Fibroblast of lung (primary cell): ENCODE results near the gene ODF2. TPM values are rescaled to one million over a fixed set of nuclear protein-coding genes. Genes with fewer than 3 reads are reported as not detected.

Experiments
- DNase-seq, 2 donors: peaks; one replicate each; pipeline versions ENCODE4 v3.0.0 to v3.0.0-alpha.2; 2010; ENCODE audit warnings: low read depth in 2 of 2
- H2AFZ ChIP-seq: 2 replicates; pipeline ENCODE4 v1.5.1; 2012; ENCODE audit warnings: low read length, control low read depth, inconsistent platforms
- H3K27ac ChIP-seq: 2 replicates; pipeline ENCODE4 v1.5.1; 2011; ENCODE audit warnings: low read length, control low read depth; ENCODE audit not compliant: insufficient read depth
- H3K27me3 ChIP-seq: 2 replicates; pipeline ENCODE4 v1.5.1; 2011; ENCODE audit warnings: mild to moderate bottlenecking, low read length; ENCODE audit not compliant: control insufficient read depth, insufficient read depth
- H3K36me3 ChIP-seq: 2 replicates; pipeline ENCODE4 v1.5.1; 2011; ENCODE audit warnings: low read length; ENCODE audit not compliant: control insufficient read depth, insufficient read depth
- H3K4me1 ChIP-seq: 2 replicates; pipeline ENCODE4 v1.5.1; 2011; ENCODE audit warnings: low read length; ENCODE audit not compliant: control insufficient read depth, insufficient read depth; ENCODE audit errors: extremely low read depth
- H3K4me2 ChIP-seq: 2 replicates; pipeline ENCODE4 v1.5.1; 2011; ENCODE audit warnings: low read length, control low read depth; ENCODE audit not compliant: insufficient read depth; ENCODE audit errors: extremely low read depth
- H3K4me3 ChIP-seq, 4 experiments: fragments of 200-600 bp in 1 of 4; sonication (generic) in 1 of 4; replicated peaks in 1 of 4; 2 replicates each; pipeline ENCODE4 v1.5.1; 2011 to 2016; ENCODE audit warnings: low read length in 4 of 4, low read depth in 3 of 4, mild to moderate bottlenecking in 3 of 4, control low read depth in 2 of 4, inconsistent platforms in 1 of 4, mixed read lengths in 1 of 4; ENCODE audit not compliant: insufficient read depth in 1 of 4; ENCODE audit errors: control extremely low read depth in 1 of 4
- H3K79me2 ChIP-seq: 2 replicates; pipeline ENCODE4 v1.5.1; 2012; ENCODE audit warnings: mild to moderate bottlenecking, low read length, inconsistent platforms; ENCODE audit not compliant: control insufficient read depth, insufficient read depth
- H3K9ac ChIP-seq: 2 replicates; pipeline ENCODE4 v1.5.1; 2011; ENCODE audit warnings: mild to moderate bottlenecking, low read length, control low read depth; ENCODE audit not compliant: insufficient read depth
- H3K9me3 ChIP-seq: 2 replicates; pipeline ENCODE4 v1.5.1; 2012; ENCODE audit warnings: low read depth, low read length; ENCODE audit not compliant: control insufficient read depth, insufficient read depth
- H4K20me1 ChIP-seq: 2 replicates; pipeline ENCODE4 v1.5.1; 2011; ENCODE audit warnings: low read length; ENCODE audit not compliant: control insufficient read depth, insufficient read depth; ENCODE audit errors: extremely low read depth
- EZH2 ChIP-seq: IDR thresholded peaks from 2 replicates; pipeline ENCODE4 v1.5.1; 2012; ENCODE audit warnings: low read length, control low read depth, mild to moderate bottlenecking; ENCODE audit errors: missing control alignments
- polyA plus RNA-seq, 2 donors: library from polyadenylated mRNA; depleted of rRNA in 1 of 2; stranded (reverse) in 1 of 2; unstranded in 1 of 2; fragments of >200 nt; gene quantifications; 2 replicates each; pipeline ENCODE4 v1.2.1, GENCODE V29; 2011 to 2012; ENCODE audit warnings: missing spikeins in 1 of 2
- total RNA-seq: library from RNA; depleted of rRNA; stranded (reverse); fragments of >200 nt; gene quantifications from 2 replicates; pipeline ENCODE4 v1.2.1, GENCODE V29; 2014
- TF ChIP-seq, protein P1 (sequence below), 2 donors: IDR thresholded peaks in 1 of 2; conservative IDR thresholded peaks in 1 of 2; 1 replicate in 1 of 2; 2 replicates in 1 of 2; pipeline ENCODE4 v1.5.1; 2011 to 2012; ENCODE audit warnings: low read length in 2 of 2, control low read depth in 1 of 2, inconsistent platforms in 1 of 2, low read depth in 1 of 2, mild to moderate bottlenecking in 1 of 2

ODF2 gene
- total and polyA plus RNA-seq, 2 donors (not counting 1 experiment from before 2014, with no cell fraction given): 10.2 to 20.6 TPM

DNA sequence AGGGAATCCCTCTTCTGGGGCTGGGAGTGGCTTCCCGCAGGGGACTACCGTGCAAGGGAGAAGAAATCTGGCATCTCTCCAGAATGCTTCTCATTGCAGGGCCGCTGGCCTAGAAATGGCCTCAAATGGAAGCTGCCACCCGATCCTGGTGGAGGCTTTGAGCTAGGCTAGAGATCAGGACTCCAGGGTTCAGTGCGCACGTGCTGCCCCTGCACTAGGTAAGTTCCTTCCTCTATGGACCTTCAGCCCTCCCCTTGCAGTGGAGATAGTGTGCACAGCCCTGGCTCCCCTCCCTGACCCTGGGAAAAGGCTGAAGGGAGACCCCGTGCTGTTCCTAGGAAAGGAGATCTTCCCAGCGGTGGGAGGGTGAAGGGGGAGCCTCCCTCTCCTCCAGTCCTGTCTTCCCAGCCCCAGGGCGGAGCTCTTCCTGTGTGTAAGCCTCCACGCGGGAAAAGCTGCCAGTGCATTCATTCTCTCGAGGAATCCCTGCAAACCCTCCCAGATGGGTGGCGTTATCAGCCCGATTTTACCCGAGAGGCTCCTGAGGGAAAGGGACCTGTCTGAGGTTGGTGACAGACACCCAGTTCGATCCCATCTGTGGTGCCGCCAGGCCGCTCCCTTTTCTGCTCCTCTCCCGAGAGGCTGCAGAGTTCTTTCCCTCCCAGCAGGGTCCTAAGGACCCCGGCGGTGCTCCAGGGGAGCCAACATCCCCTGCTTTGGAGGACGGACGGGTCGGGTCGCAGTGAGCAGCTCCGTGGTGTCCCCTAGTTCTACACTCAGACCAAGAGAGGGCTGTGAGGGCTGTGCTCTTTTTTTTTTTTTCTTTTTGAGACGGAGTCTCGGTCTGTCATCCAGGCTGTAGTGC is 36.5 kb upstream of the ODF2 start:
- Histone ChIP-seq H3K4me1 (peaks cover 10% of the 10 kb centered on the region), H3K79me2 (no peaks in the 10 kb centered on the region), H3K27me3 (peaks cover 12% of the 10 kb centered on the region), H4K20me1 (no peaks in the 10 kb centered on the region), H3K9ac (no peak overlapping the region), H3K4me3 (peak overlapping the region in 1 of 4 experiments; percentile 85), H3K9me3 (no peaks in the 10 kb centered on the region), H3K36me3 (peaks cover 6% of the 10 kb centered on the region), H2AFZ (peak overlapping the region; percentile 43), H3K4me2 (peak overlapping the region; percentile 40), H3K27ac (no peak overlapping the region)
- TF ChIP-seq, protein P1, sequence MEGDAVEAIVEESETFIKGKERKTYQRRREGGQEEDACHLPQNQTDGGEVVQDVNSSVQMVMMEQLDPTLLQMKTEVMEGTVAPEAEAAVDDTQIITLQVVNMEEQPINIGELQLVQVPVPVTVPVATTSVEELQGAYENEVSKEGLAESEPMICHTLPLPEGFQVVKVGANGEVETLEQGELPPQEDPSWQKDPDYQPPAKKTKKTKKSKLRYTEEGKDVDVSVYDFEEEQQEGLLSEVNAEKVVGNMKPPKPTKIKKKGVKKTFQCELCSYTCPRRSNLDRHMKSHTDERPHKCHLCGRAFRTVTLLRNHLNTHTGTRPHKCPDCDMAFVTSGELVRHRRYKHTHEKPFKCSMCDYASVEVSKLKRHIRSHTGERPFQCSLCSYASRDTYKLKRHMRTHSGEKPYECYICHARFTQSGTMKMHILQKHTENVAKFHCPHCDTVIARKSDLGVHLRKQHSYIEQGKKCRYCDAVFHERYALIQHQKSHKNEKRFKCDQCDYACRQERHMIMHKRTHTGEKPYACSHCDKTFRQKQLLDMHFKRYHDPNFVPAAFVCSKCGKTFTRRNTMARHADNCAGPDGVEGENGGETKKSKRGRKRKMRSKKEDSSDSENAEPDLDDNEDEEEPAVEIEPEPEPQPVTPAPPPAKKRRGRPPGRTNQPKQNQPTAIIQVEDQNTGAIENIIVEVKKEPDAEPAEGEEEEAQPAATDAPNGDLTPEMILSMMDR (conservative IDR thresholded peaks at IDR 0.05 in 1 of 2, IDR thresholded peaks at IDR 0.05 in 1 of 2; ENCODE audit: low read depth in 1 of 2, low read length in 2 of 2): no peak
- no peak for TF ChIP-seq EZH2
- DNase-seq: peak; percentile 26 to 45

DNA sequence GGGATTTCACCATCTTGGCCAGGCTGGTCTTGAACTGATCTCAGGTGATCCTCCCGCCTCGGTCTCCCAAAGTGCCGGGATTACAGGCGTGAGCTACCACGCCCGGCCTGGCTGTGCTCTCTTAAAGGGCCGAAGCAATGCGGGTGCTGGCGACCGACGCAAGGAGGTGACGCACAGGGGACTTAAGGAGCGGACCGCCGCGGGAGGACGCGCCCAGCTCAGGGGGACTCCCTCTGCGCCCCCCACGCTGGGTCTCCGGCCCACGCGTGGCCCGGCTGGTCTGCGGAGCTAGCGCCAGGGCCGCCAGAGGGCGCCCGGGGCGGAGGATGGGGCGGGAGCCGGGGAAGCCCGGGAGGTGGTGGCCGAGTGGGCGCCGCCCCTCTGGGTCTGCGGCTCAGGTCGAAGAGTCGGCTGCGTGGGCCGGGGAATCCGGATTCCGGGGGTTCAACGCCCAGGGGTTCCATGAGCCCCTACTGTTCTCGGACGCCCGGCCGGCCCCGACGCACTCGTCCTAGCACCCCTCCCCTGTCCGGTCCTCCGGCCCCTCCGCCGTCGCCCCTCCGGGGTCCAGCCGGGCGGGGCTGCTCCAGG is 35.7 kb upstream of the ODF2 start:
- Histone ChIP-seq H3K9ac (peak overlapping the region; percentile 53), H2AFZ (peak overlapping the region; percentile 93), H3K9me3 (no peaks in the 10 kb centered on the region), H3K4me1 (peaks cover 10% of the 10 kb centered on the region), H3K36me3 (peaks cover 8% of the 10 kb centered on the region), H4K20me1 (no peaks in the 10 kb centered on the region), H3K4me2 (peak overlapping the region; percentile 88), H3K27ac (no peak overlapping the region), H3K27me3 (peaks cover 9% of the 10 kb centered on the region), H3K4me3 (peak overlapping the region; percentile 42 to 85 (median 68)), H3K79me2 (no peaks in the 10 kb centered on the region)
- DNase-seq: peak; percentile 49 to 52
- TF ChIP-seq, protein P1 (conservative IDR thresholded peaks at IDR 0.05 in 1 of 2, IDR thresholded peaks at IDR 0.05 in 1 of 2; ENCODE audit: low read depth in 1 of 2, low read length in 2 of 2): peak; percentile 44 to 68
- TF ChIP-seq EZH2: no peak

DNA sequence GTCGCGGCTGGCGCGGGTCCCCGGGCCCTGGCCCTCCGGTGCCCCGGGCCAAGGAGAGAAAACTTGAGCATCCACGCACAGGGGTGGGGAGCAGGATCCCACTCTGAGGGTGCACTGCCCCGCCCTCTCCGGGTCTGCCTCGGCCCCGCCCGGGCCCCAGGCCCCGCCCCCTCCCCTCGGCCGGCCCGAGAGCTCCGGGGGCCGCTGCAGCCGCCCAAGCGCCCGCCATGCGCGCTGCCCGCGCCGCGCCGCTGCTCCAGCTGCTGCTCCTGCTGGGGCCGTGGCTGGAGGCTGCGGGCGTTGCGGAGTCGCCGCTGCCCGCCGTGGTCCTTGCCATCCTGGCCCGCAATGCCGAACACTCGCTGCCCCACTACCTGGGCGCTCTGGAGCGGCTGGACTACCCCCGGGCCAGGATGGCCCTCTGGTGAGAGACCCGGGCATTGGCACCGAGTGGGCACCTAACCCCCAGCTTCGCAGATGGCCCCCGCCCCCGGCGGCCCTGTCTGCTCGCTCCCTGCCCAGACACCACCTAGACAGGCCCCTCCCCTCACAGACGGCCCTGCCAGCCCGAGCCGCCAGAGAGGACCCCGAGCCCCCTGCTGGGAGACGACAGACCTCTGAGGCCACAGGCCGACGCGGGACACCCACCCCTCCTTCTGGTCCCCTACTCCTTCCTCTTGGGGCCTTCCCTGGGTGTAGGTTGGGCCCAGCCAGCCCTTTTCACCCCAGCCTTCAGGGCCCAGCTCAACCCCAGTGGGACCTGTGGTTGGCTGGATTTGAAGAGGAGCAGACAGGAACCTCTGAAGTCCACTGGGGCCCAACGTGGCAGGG is 34.9 kb upstream of the ODF2 start, which contains the start of gene CERCAM:
CERCAM (plus strand) TSS at position 207 of the 831 bp plus-strand sequence; CDS start at position 228, 21 bp downstream.
- peaks cover 10% of the 10 kb centered on the region for H3K4me1 ChIP-seq
- peak within 1 kb of the TSS; percentile 88 for H3K4me2 ChIP-seq
- peak within 1 kb of the TSS; percentile 61 to 87 (median 78) for H3K4me3 ChIP-seq
- peak in 1 of 2 donors; percentile 41 for DNase-seq
- peaks cover 6% of the 10 kb centered on the region for H3K27me3 ChIP-seq
- H3K36me3 ChIP-seq: peaks cover 8% of the 10 kb centered on the region
- no peaks in the 10 kb centered on the region for H3K9me3 ChIP-seq
- no peaks in the 10 kb centered on the region for H4K20me1 ChIP-seq
- no peak for TF ChIP-seq EZH2
- TF ChIP-seq, protein P1 (conservative IDR thresholded peaks at IDR 0.05 in 1 of 2, IDR thresholded peaks at IDR 0.05 in 1 of 2; ENCODE audit: low read depth in 1 of 2, low read length in 2 of 2): peak in 1 of 2 donors; percentile 12
- H3K9ac ChIP-seq: peak within 1 kb of the TSS; percentile 65
- H3K79me2 ChIP-seq: no peaks in the 10 kb centered on the region
- peak within 1 kb of the TSS; percentile 26 for H3K27ac ChIP-seq
- H2AFZ ChIP-seq: peak within 1 kb of the TSS; percentile 93
